ENCODE measurements around the gene UNC45B.
"Not testable (repeated sequence)": the region's sequence is repeated elsewhere in the genome, so short reads cannot be mapped to it uniquely, and the experiment has no call there.

UNC45B gene

GRCh38 chr17:35170968-35171771, 23.6 kb downstream of the UNC45B start:
- peaks cover 4% of the 10 kb centered on the region for H3K4me1 ChIP-seq (ENCODE audit: insufficient read depth, poor library complexity, severe bottlenecking)
- ATAC-seq (ENCODE audit: low read depth) = peak; percentile 40; the same call in 2 of the 3 replicates
- no peaks in the 10 kb centered on the region for H3K9me3 ChIP-seq (ENCODE audit: severe bottlenecking)
- no peak for DNase-seq (ENCODE audit: low spot score)
- no peaks in the 10 kb centered on the region for H3K27me3 ChIP-seq (ENCODE audit: insufficient read depth, poor library complexity, severe bottlenecking)
- H3K4me3 ChIP-seq (ENCODE audit: severe bottlenecking) = no peak overlapping the region
- no peaks in the 10 kb centered on the region for H3K36me3 ChIP-seq (ENCODE audit: low read depth)
- no peak overlapping the region for H3K27ac ChIP-seq (ENCODE audit: poor library complexity, severe bottlenecking)
- peak; percentile 58 for TF ChIP-seq CTCF (IDR thresholded peaks at IDR 0.05; ENCODE audit: poor library complexity, severe bottlenecking)

- TF ChIP-seq CTCF (IDR thresholded peaks at IDR 0.05; ENCODE audit: poor library complexity, severe bottlenecking) = peak; percentile 42
- Histone ChIP-seq H3K36me3 (ENCODE audit: low read depth) (no peaks in the 10 kb centered on the region), H3K27me3 (ENCODE audit: insufficient read depth, poor library complexity, severe bottlenecking) (no peaks in the 10 kb centered on the region), H3K9me3 (ENCODE audit: severe bottlenecking) (no peaks in the 10 kb centered on the region), H3K4me3 (ENCODE audit: severe bottlenecking) (no peak overlapping the region), H3K27ac (ENCODE audit: poor library complexity, severe bottlenecking) (no peak overlapping the region), H3K4me1 (ENCODE audit: insufficient read depth, poor library complexity, severe bottlenecking) (peaks cover 4% of the 10 kb centered on the region)
- ATAC-seq (ENCODE audit: low read depth) (no peak), DNase-seq (ENCODE audit: low spot score) (no peak)
Observed at GRCh38 chr17:35171834-35172233, 24.2 kb downstream of the UNC45B start.

GRCh38 chr17:35172321-35172720, 24.7 kb downstream of the UNC45B start:
- not testable (repeated sequence) for H3K27ac ChIP-seq (ENCODE audit: poor library complexity, severe bottlenecking); ATAC-seq (ENCODE audit: low read depth); H3K4me1 ChIP-seq (ENCODE audit: insufficient read depth, poor library complexity, severe bottlenecking); H3K9me3 ChIP-seq (ENCODE audit: severe bottlenecking); DNase-seq (ENCODE audit: low spot score); H3K36me3 ChIP-seq (ENCODE audit: low read depth); H3K4me3 ChIP-seq (ENCODE audit: severe bottlenecking); H3K27me3 ChIP-seq (ENCODE audit: insufficient read depth, poor library complexity, severe bottlenecking)

GRCh38 chr17:35174835-35175334, 27.3 kb downstream of the UNC45B start:
- H3K27me3 ChIP-seq (ENCODE audit: insufficient read depth, poor library complexity, severe bottlenecking) = no peaks in the 10 kb centered on the region
- H3K9me3 ChIP-seq (ENCODE audit: severe bottlenecking) = no peaks in the 10 kb centered on the region
- no peaks in the 10 kb centered on the region for H3K36me3 ChIP-seq (ENCODE audit: low read depth)
- peaks cover 4% of the 10 kb centered on the region for H3K4me1 ChIP-seq (ENCODE audit: insufficient read depth, poor library complexity, severe bottlenecking)
- TF ChIP-seq CTCF (IDR thresholded peaks at IDR 0.05; ENCODE audit: poor library complexity, severe bottlenecking) = no peak
- ATAC-seq (ENCODE audit: low read depth) = no peak
- H3K4me3 ChIP-seq (ENCODE audit: severe bottlenecking) = no peak overlapping the region
- H3K27ac ChIP-seq (ENCODE audit: poor library complexity, severe bottlenecking) = no peak overlapping the region
- no peak for DNase-seq (ENCODE audit: low spot score)

GRCh38 chr17:35175638-35176415, 28.2 kb downstream of the UNC45B start:
- TF ChIP-seq CTCF (IDR thresholded peaks at IDR 0.05; ENCODE audit: poor library complexity, severe bottlenecking) = no peak
- DNase-seq (ENCODE audit: low spot score) (no peak), ATAC-seq (ENCODE audit: low read depth) (no peak)
- Histone ChIP-seq H3K4me1 (ENCODE audit: insufficient read depth, poor library complexity, severe bottlenecking) (peaks cover 4% of the 10 kb centered on the region), H3K4me3 (ENCODE audit: severe bottlenecking) (no peak overlapping the region), H3K27ac (ENCODE audit: poor library complexity, severe bottlenecking) (no peak overlapping the region), H3K27me3 (ENCODE audit: insufficient read depth, poor library complexity, severe bottlenecking) (no peaks in the 10 kb centered on the region), H3K36me3 (ENCODE audit: low read depth) (no peaks in the 10 kb centered on the region), H3K9me3 (ENCODE audit: severe bottlenecking) (no peaks in the 10 kb centered on the region)
